ENCODE measurements around the gene ZFP2. TPM values are rescaled to one million over a fixed set of nuclear protein-coding genes. Genes with fewer than 3 reads are reported as not detected.

The ZFP2 gene
- total and polyA plus RNA-seq, 2 of the 13 experiments (the other 11 are each of a cell fraction or from before 2014, with no cell fraction given), result 0.27 to 0.42 TPM

GRCh38 chr5:178859625-178860521 lies 35.8 kb upstream of the ZFP2 start, which contains the start of gene ZNF354B (continued):
- no peak for TF ChIP-seq ZNF318 (CRISPR knock-in tag; IDR thresholded peaks at IDR 0.05)
- no peak for TF ChIP-seq USF2 (IDR thresholded peaks at IDR 0.05; ENCODE audit: low read depth, low read length)
- peak; percentile 40; the same call in 1 of the 2 replicates for TF ChIP-seq USF2 (CRISPR knock-in tag; IDR thresholded peaks at IDR 0.05; ENCODE audit: borderline replicate concordance)
- 0 out of 2 replicates have a peak, but pooled peaks have one; percentile 14 for TF ChIP-seq ZBTB14 (CRISPR knock-in tag; IDR thresholded peaks at IDR 0.05)
- peak; percentile 59 for TF ChIP-seq NFAT5 (CRISPR knock-in tag; IDR thresholded peaks at IDR 0.05)
- no peak for TF ChIP-seq CERS6 (CRISPR knock-in tag; IDR thresholded peaks at IDR 0.05)
- TF ChIP-seq SMARCC2 (IDR thresholded peaks at IDR 0.05), result no peak
- TF ChIP-seq ELF3 (CRISPR knock-in tag; IDR thresholded peaks at IDR 0.05), result peak; percentile 83
- TF ChIP-seq JARID2 (CRISPR knock-in tag; IDR thresholded peaks at IDR 0.05; ENCODE audit: insufficient replicate concordance), result no peak
